CD14-positive monocyte (primary cell): ENCODE data around the gene CDNF. TPM values are rescaled to one million over a fixed set of nuclear protein-coding genes. Genes with fewer than 3 reads are reported as not detected.
A peak's percentile ranks its signal among the peaks of the same experiment; 100 is the strongest.

Experiments used
- DNase-seq, 3 donors: peaks; one replicate each; pipeline ENCODE4 v3.0.0-alpha.2; 2011 to 2022
- H2AFZ ChIP-seq: 2 replicates; pipeline ENCODE4 v1.6.0; 2012; ENCODE audit warnings: mild to moderate bottlenecking, low read depth, low read length, inconsistent platforms; ENCODE audit not compliant: insufficient read depth, poor library complexity, severe bottlenecking
- H3K27ac ChIP-seq, 2 donors: 1 replicate in 1 of 2; 2 replicates in 1 of 2; pipeline ENCODE4 v1.5.1; 2012 to 2013; ENCODE audit warnings: low read length in 2 of 2, control low read depth in 1 of 2, inconsistent platforms in 1 of 2, low read depth in 1 of 2, mild to moderate bottlenecking in 1 of 2
- H3K27me3 ChIP-seq, 2 donors: one replicate each; pipeline versions ENCODE4 v1.6.0 to v1.6.1; 2011 to 2013; ENCODE audit warnings: low read length in 2 of 2; ENCODE audit not compliant: control insufficient read depth in 2 of 2, insufficient read depth in 2 of 2
- H3K36me3 ChIP-seq, 2 donors: replicated peaks in 1 of 2; 1 replicate in 1 of 2; 2 replicates in 1 of 2; pipeline versions ENCODE4 v1.5.1 to v1.6.1; 2012 to 2013; ENCODE audit warnings: low read length in 2 of 2, control low read depth in 1 of 2, inconsistent platforms in 1 of 2, mild to moderate bottlenecking in 1 of 2; ENCODE audit not compliant: insufficient read depth in 2 of 2, control insufficient read depth in 1 of 2
- H3K4me1 ChIP-seq, 2 donors: 1 replicate in 1 of 2; 2 replicates in 1 of 2; pipeline versions ENCODE4 v1.5.1 to v1.6.1; 2012 to 2013; ENCODE audit warnings: low read length in 2 of 2, control low read depth in 1 of 2, inconsistent platforms in 1 of 2, mild to moderate bottlenecking in 1 of 2, moderate library complexity in 1 of 2; ENCODE audit not compliant: insufficient read depth in 2 of 2, control insufficient read depth in 1 of 2
- H3K4me2 ChIP-seq: replicated peaks from 2 replicates; pipeline ENCODE3; 2012; ENCODE audit warnings: low read length, moderate library complexity, mild to moderate bottlenecking; ENCODE audit not compliant: poor library complexity, severe bottlenecking; ENCODE audit errors: extremely low read depth
- H3K4me3 ChIP-seq, 3 experiments: fragments of 200-600 bp in 1 of 3; sonication (generic) in 1 of 3; replicated peaks in 1 of 3; 1 replicate in 2 of 3; 2 replicates in 1 of 3; pipeline ENCODE4 v1.5.1; 2011 to 2013; ENCODE audit warnings: low read length in 3 of 3, mild to moderate bottlenecking in 3 of 3, control low read depth in 2 of 3, low read depth in 2 of 3, inconsistent platforms in 1 of 3, moderate library complexity in 1 of 3
- H3K79me2 ChIP-seq: 2 replicates; pipeline ENCODE4 v1.6.0; 2012; ENCODE audit warnings: mild to moderate bottlenecking, control low read depth, inconsistent platforms, low read length, moderate library complexity; ENCODE audit not compliant: insufficient read depth
- H3K9ac ChIP-seq: 2 replicates; pipeline ENCODE4 v1.6.0; 2017; ENCODE audit warnings: low read length, mild to moderate bottlenecking; ENCODE audit not compliant: insufficient read depth, poor library complexity, severe bottlenecking
- H3K9me3 ChIP-seq, 2 donors: replicated peaks in 1 of 2; 1 replicate in 1 of 2; 2 replicates in 1 of 2; pipeline versions ENCODE4 v1.5.1 to v1.6.1; 2012 to 2013; ENCODE audit warnings: low read length in 2 of 2, control low read depth in 1 of 2; ENCODE audit not compliant: control insufficient read depth in 1 of 2, insufficient read depth in 1 of 2
- H4K20me1 ChIP-seq: 2 replicates; pipeline ENCODE4 v1.6.0; 2012; ENCODE audit warnings: mild to moderate bottlenecking, low read length, control low read depth, moderate library complexity; ENCODE audit not compliant: insufficient read depth
- H3K27ac Mint-ChIP-seq, 7 donors: one replicate each; pipeline ENCODE4 v1.8.0; 2020; ENCODE audit warnings: mild to moderate bottlenecking in 7 of 7, mixed read lengths in 7 of 7, moderate library complexity in 6 of 7, inconsistent platforms in 2 of 7
- H3K27me3 Mint-ChIP-seq, 3 donors: one replicate each; pipeline ENCODE4 v1.8.0; 2021 to 2022; ENCODE audit warnings: low read depth in 3 of 3, mild to moderate bottlenecking in 3 of 3, mixed read lengths in 3 of 3, moderate library complexity in 3 of 3, inconsistent platforms in 1 of 3
- H3K36me3 Mint-ChIP-seq, 2 donors: one replicate each; pipeline ENCODE4 v1.8.0; 2020; ENCODE audit warnings: mixed read lengths in 2 of 2, inconsistent platforms in 1 of 2, mild to moderate bottlenecking in 1 of 2
- H3K4me1 Mint-ChIP-seq: one replicate; pipeline ENCODE4 v1.8.0; 2020; ENCODE audit warnings: mild to moderate bottlenecking, mixed read lengths
- H3K4me3 Mint-ChIP-seq, 2 donors: one replicate each; pipeline ENCODE4 v1.8.0; 2020; ENCODE audit warnings: mild to moderate bottlenecking in 2 of 2, mixed read lengths in 2 of 2, moderate library complexity in 1 of 2
- H3K9me3 Mint-ChIP-seq, 7 donors: one replicate each; pipeline ENCODE4 v1.8.0; 2020 to 2022; ENCODE audit warnings: mixed read lengths in 7 of 7, mild to moderate bottlenecking in 6 of 7, moderate library complexity in 6 of 7, inconsistent platforms in 2 of 7
- CTCF ChIP-seq: fragments of 200-600 bp; IDR thresholded peaks from one replicate; pipeline ENCODE4 v1.8.0; 2022; ENCODE audit warnings: antibody characterized with exemption, mild to moderate bottlenecking
- WGBS: methylation state at CpG from one replicate; pipeline ENCODE4 v1.1.5; 2013; ENCODE audit warnings: missing lambda C conversion rate; ENCODE audit not compliant: insufficient coverage; 5-methylcytosine and 5-hydroxymethylcytosine counted together
- intact Hi-C, 2 donors: fragments of 100-400 bp; cut with micrococcal nuclease; formaldehyde crosslinking; loops; one replicate each; pipeline versions ENCODE4 v1.15.0 to v1.15.1; 2023
- polyA plus RNA-seq, 3 donors: library from polyadenylated mRNA; depleted of rRNA in 1 of 3; unstranded in 2 of 3; stranded (reverse) in 1 of 3; fragments of 300-500 nt in 2 of 3; fragments of >200 nt in 1 of 3; fragmentation: Illumina TruSeq in 2 of 3; gene quantifications; 1 replicate in 2 of 3; 2 replicates in 1 of 3; pipeline ENCODE4 v1.2.3, GENCODE V29; 2012 to 2021

Gene CDNF
- polyA plus RNA-seq, 3 donors, result 0.28 TPM; not detected in 1

GRCh38 chr10:14815681-14816080, 22.2 kb downstream of the CDNF start:
- H3K4me3 ChIP-seq, result no peak overlapping the region
- peaks cover 0 to 3% of the 10 kb centered on the region in 2 donors for H3K4me1 ChIP-seq
- no peak overlapping the region for H3K9ac ChIP-seq
- H3K27ac ChIP-seq, result no peak overlapping the region
- H4K20me1 ChIP-seq, result no peaks in the 10 kb centered on the region
- peaks cover 13% of the 10 kb centered on the region for H3K4me1 Mint-ChIP-seq
- no CpG with 5 or more reads among the region's 6 CpGs for WGBS
- no peak overlapping the region for H3K4me2 ChIP-seq
- no peaks in the 10 kb centered on the region for H3K27me3 ChIP-seq
- DNase-seq, result peak in 1 of 3 donors; percentile 6
- H3K36me3 ChIP-seq, result no peaks in the 10 kb centered on the region
- peaks cover 0 to 10% (median 3%) of the 10 kb centered on the region in 7 donors for H3K9me3 Mint-ChIP-seq
- intact Hi-C loops, result no loop called here
- no peak overlapping the region for H3K27ac Mint-ChIP-seq
- H3K27me3 Mint-ChIP-seq, result peaks cover 0 to 2% (median 0%) of the 10 kb centered on the region in 3 donors
- H3K9me3 ChIP-seq, result peaks cover 0 to 1% of the 10 kb centered on the region in 2 donors
- H3K4me3 Mint-ChIP-seq, result no peak overlapping the region
- H2AFZ ChIP-seq, result no peak overlapping the region
- no peaks in the 10 kb centered on the region for H3K36me3 Mint-ChIP-seq
- TF ChIP-seq CTCF, result no peak
- no peaks in the 10 kb centered on the region for H3K79me2 ChIP-seq

GRCh38 chr10:14812271-14812670, 25.6 kb downstream of the CDNF start:
- Histone ChIP-seq H4K20me1 (no peaks in the 10 kb centered on the region), H3K9ac (no peak overlapping the region), H3K36me3 (no peaks in the 10 kb centered on the region), H3K4me1 (peaks cover 0 to 3% of the 10 kb centered on the region in 2 donors), H3K4me3 (no peak overlapping the region), H3K27me3 (no peaks in the 10 kb centered on the region), H3K9me3 (no peaks in the 10 kb centered on the region), H3K79me2 (no peaks in the 10 kb centered on the region), H2AFZ (no peak overlapping the region), H3K4me2 (no peak overlapping the region), H3K27ac (no peak overlapping the region)
- WGBS, result 87% methylated on average over 3 of the region's 3 CpGs
- H3K4me1 Mint-ChIP-seq, result peaks cover 12% of the 10 kb centered on the region
- H3K27ac Mint-ChIP-seq, result no peak overlapping the region
- intact Hi-C loops, result no loop called here
- no peak overlapping the region for H3K4me3 Mint-ChIP-seq
- peaks cover 0 to 5% (median 0%) of the 10 kb centered on the region in 3 donors for H3K27me3 Mint-ChIP-seq
- TF ChIP-seq CTCF, result no peak
- no peak for DNase-seq
- no peaks in the 10 kb centered on the region for H3K36me3 Mint-ChIP-seq
- H3K9me3 Mint-ChIP-seq, result peaks cover 0 to 12% (median 0%) of the 10 kb centered on the region in 7 donors
